Skin epidermis (tissue), 12 donors: ENCODE measurements around the gene EXOC2.
"Not testable (repeated sequence)": the region's sequence is repeated elsewhere in the genome, so short reads cannot be mapped to it uniquely, and the experiment has no call there.

Experiments used
- H3K27ac ChIP-seq, 21 experiments: fragments of 200-600 bp; sonication (generic) in 11 of 21; one replicate each; pipeline ENCODE4 v1.5.0; 2020; ENCODE audit warnings: mild to moderate bottlenecking in 3 of 21, inconsistent platforms in 2 of 21, moderate library complexity in 2 of 21
- H3K4me3 ChIP-seq, 7 experiments: fragments of 200-600 bp; sonication (generic) in 2 of 7; one replicate each; pipeline ENCODE4 v1.5.0; 2020; ENCODE audit warnings: inconsistent platforms in 2 of 7, mild to moderate bottlenecking in 2 of 7, moderate library complexity in 1 of 7

Gene EXOC2

GRCh38 chr6:652865-653264 is 40.1 kb downstream of the EXOC2 start:
- H3K27ac ChIP-seq: no peak overlapping the region
- H3K4me3 ChIP-seq: no peak overlapping the region

GRCh38 chr6:650098-650497 is 42.8 kb downstream of the EXOC2 start:
- Histone ChIP-seq H3K27ac (no peak overlapping the region), H3K4me3 (no peak overlapping the region)

GRCh38 chr6:642805-643204 is 50.1 kb downstream of the EXOC2 start:
- H3K4me3 ChIP-seq: no peak overlapping the region
- H3K27ac ChIP-seq: no peak overlapping the region

GRCh38 chr6:641225-641985 is 51.5 kb downstream of the EXOC2 start:
- Histone ChIP-seq H3K27ac (no peak overlapping the region), H3K4me3 (no peak overlapping the region)

- Histone ChIP-seq H3K4me3 (no peak overlapping the region), H3K27ac (no peak overlapping the region)
Measured at GRCh38 chr6:636488-636887, 56.5 kb downstream of the EXOC2 start.

- Histone ChIP-seq H3K27ac (no peak overlapping the region), H3K4me3 (no peak overlapping the region)
Measured at GRCh38 chr6:635233-635632, 57.7 kb downstream of the EXOC2 start.

- Histone ChIP-seq H3K4me3 (no peak overlapping the region), H3K27ac (no peak overlapping the region)
Measured at GRCh38 chr6:633611-634010, 59.3 kb downstream of the EXOC2 start.

GRCh38 chr6:628766-629165 is 64.2 kb downstream of the EXOC2 start:
- Histone ChIP-seq H3K27ac (no peak overlapping the region), H3K4me3 (no peak overlapping the region)

- Histone ChIP-seq H3K4me3 (no peak overlapping the region), H3K27ac (no peak overlapping the region)
Measured at GRCh38 chr6:626236-626635, 66.7 kb downstream of the EXOC2 start.

GRCh38 chr6:624979-625378 is 68.0 kb downstream of the EXOC2 start:
- H3K4me3 ChIP-seq: no peak overlapping the region

GRCh38 chr6:622462-622861 is 70.5 kb downstream of the EXOC2 start:
- H3K4me3 ChIP-seq: no peak overlapping the region
- H3K27ac ChIP-seq: no peak overlapping the region

More at GRCh38 chr6:624979-625378, 68.0 kb downstream of the EXOC2 start:
- H3K27ac ChIP-seq: no peak overlapping the region

GRCh38 chr6:621931-622330 is 71.0 kb downstream of the EXOC2 start:
- no peak overlapping the region for H3K27ac ChIP-seq
- no peak overlapping the region for H3K4me3 ChIP-seq

GRCh38 chr6:620950-621349 is 72.0 kb downstream of the EXOC2 start:
- Histone ChIP-seq H3K27ac (no peak overlapping the region), H3K4me3 (no peak overlapping the region)

- H3K27ac ChIP-seq: no peak overlapping the region
- H3K4me3 ChIP-seq: no peak overlapping the region
Measured at GRCh38 chr6:620166-620565, 72.8 kb downstream of the EXOC2 start.

- Histone ChIP-seq H3K27ac (no peak overlapping the region), H3K4me3 (no peak overlapping the region)
Measured at GRCh38 chr6:617456-618100, 75.4 kb downstream of the EXOC2 start.

- Histone ChIP-seq H3K4me3 (no peak overlapping the region), H3K27ac (no peak overlapping the region)
Measured at GRCh38 chr6:613981-614380, 79.0 kb downstream of the EXOC2 start.

- Histone ChIP-seq H3K27ac (no peak overlapping the region), H3K4me3 (no peak overlapping the region)
Measured at GRCh38 chr6:611928-612327, 81.0 kb downstream of the EXOC2 start.

- Histone ChIP-seq H3K27ac (no peak overlapping the region), H3K4me3 (no peak overlapping the region)
Measured at GRCh38 chr6:610882-611281, 82.1 kb downstream of the EXOC2 start.

- Histone ChIP-seq H3K27ac (no peak overlapping the region), H3K4me3 (no peak overlapping the region)
Measured at GRCh38 chr6:609905-610304, 83.0 kb downstream of the EXOC2 start.

GRCh38 chr6:606829-607379 is 86.0 kb downstream of the EXOC2 start:
- H3K4me3 ChIP-seq: no peak overlapping the region
- no peak overlapping the region for H3K27ac ChIP-seq

- H3K27ac ChIP-seq, H3K4me3 ChIP-seq: not testable (repeated sequence)
Measured at GRCh38 chr6:605895-606294, 87.0 kb downstream of the EXOC2 start.
